MM.1S (cell line): ENCODE results near the gene TMTC4.

Source experiments
- EZH2 ChIP-seq: fragments of 300-600 bp; sonication (generic); optimal IDR thresholded peaks from 2 replicates; pipeline ENCODE3; 2017; ENCODE audit warnings: low read depth, mild to moderate bottlenecking, antibody characterized with exemption, low read length, mixed read lengths
- EZH2phosphoT487 ChIP-seq: fragments of 300-600 bp; sonication (generic); IDR thresholded peaks from 2 replicates; pipeline ENCODE4 v1.6.1; 2018; ENCODE audit warnings: antibody characterized with exemption, low read length
- TF ChIP-seq, protein P1 (sequence below): fragments of 300-600 bp; sonication (generic); IDR thresholded peaks from 2 replicates; pipeline ENCODE4 v1.5.1; 2016; ENCODE audit warnings: antibody characterized with exemption, low read length, mixed read lengths

GRCh38 chr13:100608906-100609305, 65.7 kb downstream of the TMTC4 start:
- TF ChIP-seq EZH2 (no peak), EZH2phosphoT487 (no peak)
- TF ChIP-seq, protein P1, sequence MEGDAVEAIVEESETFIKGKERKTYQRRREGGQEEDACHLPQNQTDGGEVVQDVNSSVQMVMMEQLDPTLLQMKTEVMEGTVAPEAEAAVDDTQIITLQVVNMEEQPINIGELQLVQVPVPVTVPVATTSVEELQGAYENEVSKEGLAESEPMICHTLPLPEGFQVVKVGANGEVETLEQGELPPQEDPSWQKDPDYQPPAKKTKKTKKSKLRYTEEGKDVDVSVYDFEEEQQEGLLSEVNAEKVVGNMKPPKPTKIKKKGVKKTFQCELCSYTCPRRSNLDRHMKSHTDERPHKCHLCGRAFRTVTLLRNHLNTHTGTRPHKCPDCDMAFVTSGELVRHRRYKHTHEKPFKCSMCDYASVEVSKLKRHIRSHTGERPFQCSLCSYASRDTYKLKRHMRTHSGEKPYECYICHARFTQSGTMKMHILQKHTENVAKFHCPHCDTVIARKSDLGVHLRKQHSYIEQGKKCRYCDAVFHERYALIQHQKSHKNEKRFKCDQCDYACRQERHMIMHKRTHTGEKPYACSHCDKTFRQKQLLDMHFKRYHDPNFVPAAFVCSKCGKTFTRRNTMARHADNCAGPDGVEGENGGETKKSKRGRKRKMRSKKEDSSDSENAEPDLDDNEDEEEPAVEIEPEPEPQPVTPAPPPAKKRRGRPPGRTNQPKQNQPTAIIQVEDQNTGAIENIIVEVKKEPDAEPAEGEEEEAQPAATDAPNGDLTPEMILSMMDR: no peak
